Stimulated activated CD8-positive, alpha-beta memory T cell treated with anti-CD3 and anti-CD28 coated beads, Interleukin-2, amount 100 ng/mL, for 48 hours (primary cell): ENCODE data around the gene DYNLT5.
A peak's percentile ranks its signal among the peaks of the same experiment; 100 is the strongest.
"Not testable (repeated sequence)": the region's sequence is repeated elsewhere in the genome, so short reads cannot be mapped to it uniquely, and the experiment has no call there.

Experiments used
- DNase-seq, 2 donors: peaks; one replicate each; pipeline ENCODE4 v3.0.0-alpha.2; 2020; ENCODE audit warnings: low read depth in 2 of 2

Gene DYNLT5

DNA sequence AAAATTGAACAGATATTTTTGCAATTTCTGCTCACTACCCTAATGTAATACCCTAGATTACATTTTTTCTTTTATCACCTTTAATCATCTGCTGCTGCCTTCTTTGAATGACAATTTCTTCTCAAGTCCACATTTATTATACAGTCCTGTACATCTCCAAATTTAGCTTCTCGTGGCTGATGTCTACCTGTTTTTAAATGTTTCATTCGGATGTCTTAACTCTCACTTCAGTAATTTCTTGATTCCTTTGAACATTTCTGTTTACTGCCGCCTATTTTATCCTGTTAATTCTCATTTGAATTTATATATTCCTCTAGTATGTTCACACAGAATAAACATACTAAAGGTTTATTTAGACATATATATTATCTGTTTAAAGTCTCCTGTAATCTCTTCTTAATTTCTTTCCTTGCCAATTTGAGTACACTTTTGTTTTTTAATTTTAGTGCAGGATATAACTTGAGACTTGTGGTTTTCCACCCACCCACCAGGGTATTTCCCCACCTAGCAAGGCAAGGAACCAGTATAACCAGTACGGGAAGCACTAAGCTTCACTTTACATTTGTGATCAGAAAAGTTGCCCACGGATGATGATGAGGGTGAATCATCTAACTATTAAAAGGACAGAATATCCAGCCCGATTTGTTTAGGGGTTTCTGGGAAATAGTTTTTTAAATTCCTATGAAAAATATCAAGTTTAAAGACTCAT, 36.1 kb downstream of the DYNLT5 start:
- peak; percentile 3 to 14 for DNase-seq

DNA sequence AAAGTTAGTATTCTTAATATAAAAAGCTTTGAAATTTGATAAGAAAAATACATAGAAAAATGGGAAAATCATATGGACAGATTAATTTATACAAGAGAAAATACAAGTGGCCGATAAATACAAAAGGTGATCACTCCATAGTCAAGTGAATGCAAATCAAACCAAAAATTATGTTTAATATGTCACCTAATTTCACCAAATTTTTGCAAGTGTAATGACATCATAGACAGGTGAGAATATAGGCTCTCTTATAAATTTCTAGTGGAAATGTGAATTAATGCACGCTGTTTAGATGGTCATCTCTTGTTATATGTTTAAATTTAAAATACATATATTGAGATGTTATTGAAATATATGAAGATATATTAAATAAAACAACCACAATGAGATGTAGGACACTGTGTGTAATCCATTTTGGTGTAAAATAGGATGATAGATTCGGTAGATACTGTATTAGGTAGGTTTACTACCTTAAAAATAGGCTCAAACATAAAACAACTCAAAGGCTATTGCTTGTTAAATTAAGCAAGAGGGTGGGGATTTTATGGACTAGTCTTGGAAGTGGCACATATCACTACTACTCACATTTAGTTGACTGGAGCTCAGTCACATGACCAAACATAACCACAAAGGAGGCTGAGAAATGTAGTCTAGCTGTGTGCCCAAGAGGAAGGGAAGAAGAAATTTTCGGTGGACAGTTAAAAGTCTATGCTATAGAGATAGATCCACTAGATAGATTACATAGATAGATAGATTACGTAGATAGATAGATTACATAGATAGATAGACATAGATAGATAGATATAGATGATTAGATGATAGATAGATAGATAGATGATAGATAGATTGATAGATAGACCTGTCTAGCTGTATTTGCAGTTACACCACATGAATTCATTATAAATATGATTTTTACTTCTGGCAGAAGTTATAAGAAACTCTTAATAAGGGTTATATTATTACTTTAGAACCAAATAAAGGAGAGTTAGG, 39.7 kb downstream of the DYNLT5 start:
- no peak for DNase-seq

DNA sequence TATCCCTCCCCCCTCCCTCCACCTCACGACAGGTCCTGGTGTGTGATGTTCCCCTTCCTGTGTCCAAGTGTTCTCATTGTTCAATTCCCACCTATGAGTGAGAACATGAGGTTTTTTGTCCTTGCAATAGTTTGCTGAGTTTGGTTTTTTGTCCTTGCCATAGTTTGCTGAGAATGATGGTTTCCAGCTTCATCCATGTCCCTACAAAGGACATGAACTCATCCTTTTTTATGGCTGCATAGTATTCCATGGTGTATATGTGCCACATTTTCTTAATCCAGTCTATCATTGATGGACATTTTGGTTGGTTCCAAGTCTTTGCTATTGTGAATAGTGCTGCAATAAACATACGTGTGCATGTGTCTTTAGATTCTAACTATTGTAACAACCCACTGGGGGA, 43.6 kb downstream of the DYNLT5 start:
- DNase-seq, result not testable (repeated sequence)

DNA sequence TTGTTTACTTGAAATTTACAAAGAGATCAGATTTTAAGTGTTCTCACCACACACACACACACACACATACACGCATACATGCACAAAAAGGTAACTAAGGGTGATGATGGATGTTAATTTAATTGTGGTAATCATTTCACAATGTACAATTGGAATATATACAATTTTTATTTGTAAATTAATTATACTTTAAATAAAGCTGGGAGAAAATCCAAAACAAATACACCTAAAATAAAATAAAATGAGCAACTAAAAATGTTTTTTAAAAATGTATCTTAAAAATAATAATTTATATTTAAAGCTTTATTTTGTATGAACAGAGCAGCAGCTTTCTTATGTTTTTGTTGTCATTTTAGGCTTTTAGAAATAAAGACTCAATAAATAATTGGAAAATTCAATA, 57.0 kb downstream of the DYNLT5 start:
- no peak for DNase-seq

DNA sequence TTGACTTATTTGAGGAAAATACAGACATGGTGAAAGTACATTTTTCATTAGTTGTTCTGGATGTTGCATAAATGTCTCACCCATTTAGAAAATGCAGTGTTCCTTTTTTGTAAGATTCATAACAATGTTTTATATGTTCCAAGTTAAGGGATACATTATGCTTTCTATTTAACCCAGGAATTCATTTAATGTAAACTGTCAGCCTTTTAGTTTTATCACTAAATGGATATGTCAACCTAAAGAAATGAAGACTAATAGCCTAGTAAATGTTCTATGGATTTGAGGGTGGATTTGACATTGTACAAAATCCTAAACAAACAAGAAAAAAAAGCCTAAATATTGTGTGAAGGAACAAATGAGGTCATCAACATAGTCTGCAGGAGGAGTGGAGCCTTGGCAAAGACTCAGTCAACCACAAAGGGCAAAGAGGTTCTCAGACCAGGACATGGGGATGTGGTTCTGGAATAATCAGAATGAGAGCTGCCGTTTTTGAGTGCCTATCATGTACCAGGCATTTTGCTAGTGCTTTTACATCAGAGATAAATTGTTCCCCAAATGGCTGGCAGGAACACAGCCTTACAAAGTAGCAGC, 57.6 kb downstream of the DYNLT5 start:
- no peak for DNase-seq

DNA sequence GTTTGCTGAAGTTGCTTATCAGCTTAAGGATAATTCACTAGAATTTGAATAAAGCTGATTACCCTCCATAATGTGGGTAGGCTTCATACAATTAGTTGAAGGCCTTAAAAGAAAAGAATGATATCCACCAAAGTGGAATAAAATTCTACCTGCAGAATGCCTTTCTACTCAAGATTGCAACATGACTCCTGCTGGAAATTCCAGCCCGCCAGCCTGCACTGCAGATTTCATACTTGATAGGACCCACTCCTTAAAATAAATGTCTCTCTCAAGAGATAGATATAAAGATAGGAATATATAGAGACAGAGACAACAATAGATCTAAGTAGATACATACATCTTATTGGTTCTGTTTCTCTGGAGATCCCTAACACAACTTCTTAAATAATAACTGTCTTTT, 72.5 kb downstream of the DYNLT5 start:
- no peak for DNase-seq
